Mesenchymal stem cell (in vitro differentiated cells and primary cell): ENCODE data around the gene TTF2.

Source experiments
- DNase-seq: peaks from one replicate; pipeline ENCODE4 v3.0.0-alpha.2; 2013
- H2AFZ ChIP-seq: one replicate; pipeline ENCODE4 v1.6.1; 2013; ENCODE audit warnings: low read depth, mild to moderate bottlenecking, control low read depth, inconsistent platforms, low read length, moderate library complexity
- H2AK5ac ChIP-seq: 2 replicates; pipeline ENCODE4 v1.6.1; 2013; ENCODE audit warnings: low read length, moderate library complexity, mild to moderate bottlenecking, inconsistent platforms; ENCODE audit not compliant: severe bottlenecking
- H2BK120ac ChIP-seq: one replicate; pipeline ENCODE4 v1.6.1; 2013; ENCODE audit warnings: low read depth, mild to moderate bottlenecking, inconsistent platforms, low read length, moderate library complexity
- H2BK12ac ChIP-seq, 2 experiments: one replicate each; pipeline ENCODE4 v1.6.1; 2013; ENCODE audit warnings: inconsistent platforms in 2 of 2, low read length in 2 of 2, mild to moderate bottlenecking in 2 of 2, moderate library complexity in 2 of 2, control low read depth in 1 of 2
- H2BK15ac ChIP-seq: one replicate; pipeline ENCODE4 v1.6.1; 2013; ENCODE audit warnings: mild to moderate bottlenecking, low read depth, inconsistent platforms; ENCODE audit not compliant: poor library complexity, severe bottlenecking
- H2BK5ac ChIP-seq: 2 replicates; pipeline ENCODE4 v1.6.1; 2013; ENCODE audit warnings: low read depth, mild to moderate bottlenecking, low read length, control low read depth, inconsistent platforms; ENCODE audit not compliant: poor library complexity, severe bottlenecking
- H3K14ac ChIP-seq, 2 experiments: one replicate each; pipeline ENCODE4 v1.6.1; 2013; ENCODE audit warnings: inconsistent platforms in 2 of 2, low read length in 2 of 2, control low read depth in 1 of 2, mild to moderate bottlenecking in 1 of 2, moderate library complexity in 1 of 2
- H3K18ac ChIP-seq, 2 experiments: one replicate each; pipeline ENCODE4 v1.6.1; 2013; ENCODE audit warnings: inconsistent platforms in 2 of 2, low read length in 2 of 2, control low read depth in 1 of 2, low read depth in 1 of 2, mild to moderate bottlenecking in 1 of 2
- H3K23ac ChIP-seq, 2 experiments: one replicate each; pipeline ENCODE4 v1.6.1; 2013; ENCODE audit warnings: inconsistent platforms in 2 of 2, low read length in 2 of 2, mild to moderate bottlenecking in 2 of 2, moderate library complexity in 2 of 2, control low read depth in 1 of 2
- H3K27ac ChIP-seq: 2 replicates; pipeline ENCODE4 v1.5.1; 2013; ENCODE audit warnings: mild to moderate bottlenecking, moderate library complexity, low read length, control low read depth, inconsistent platforms; ENCODE audit not compliant: poor library complexity, severe bottlenecking
- H3K27me3 ChIP-seq, 2 experiments: 2 replicates each; pipeline versions ENCODE4 v1.6.1 to v1.7.0; 2013; ENCODE audit warnings: low read length in 2 of 2, mild to moderate bottlenecking in 2 of 2, moderate library complexity in 2 of 2, control low read depth in 1 of 2, inconsistent platforms in 1 of 2; ENCODE audit not compliant: control insufficient read depth in 1 of 2, insufficient read depth in 1 of 2
- H3K36me3 ChIP-seq, 2 experiments: 2 replicates each; pipeline versions ENCODE4 v1.6.1 to v1.7.0; 2013; ENCODE audit warnings: low read length in 2 of 2, control low read depth in 1 of 2, inconsistent platforms in 1 of 2, low read depth in 1 of 2, mild to moderate bottlenecking in 1 of 2; ENCODE audit not compliant: insufficient read depth in 2 of 2, control insufficient read depth in 1 of 2
- H3K4ac ChIP-seq, 2 experiments: one replicate each; pipeline ENCODE4 v1.6.1; 2013; ENCODE audit warnings: inconsistent platforms in 2 of 2, low read length in 2 of 2, mild to moderate bottlenecking in 2 of 2, moderate library complexity in 2 of 2, control low read depth in 1 of 2, low read depth in 1 of 2
- H3K4me1 ChIP-seq: 2 replicates; pipeline ENCODE4 v1.6.1; 2013; ENCODE audit warnings: low read depth, low read length, control low read depth; ENCODE audit not compliant: control insufficient read depth, insufficient read depth
- H3K4me2 ChIP-seq: 2 replicates; pipeline ENCODE4 v1.6.1; 2013; ENCODE audit warnings: low read length, mild to moderate bottlenecking, inconsistent platforms; ENCODE audit not compliant: poor library complexity, severe bottlenecking
- H3K4me3 ChIP-seq, 2 experiments: 2 replicates each; pipeline versions ENCODE4 v1.5.1 to v1.7.0; 2013; ENCODE audit warnings: low read length in 2 of 2, mild to moderate bottlenecking in 2 of 2, control low read depth in 1 of 2, low read depth in 1 of 2; ENCODE audit not compliant: insufficient read depth in 1 of 2
- H3K79me1 ChIP-seq: replicated peaks from 2 replicates; pipeline ENCODE4 v1.6.1; 2013; ENCODE audit warnings: mild to moderate bottlenecking, control low read depth, low read length, inconsistent platforms; ENCODE audit not compliant: poor library complexity, severe bottlenecking
- H3K9ac ChIP-seq: 2 replicates; pipeline ENCODE4 v1.7.0; 2013; ENCODE audit warnings: mild to moderate bottlenecking, low read length, moderate library complexity
- H3K9me3 ChIP-seq: 2 replicates; pipeline ENCODE4 v1.7.0; 2013; ENCODE audit warnings: mild to moderate bottlenecking, low read length; ENCODE audit not compliant: control insufficient read depth
- H4K8ac ChIP-seq: one replicate; pipeline ENCODE4 v1.6.1; 2013; ENCODE audit warnings: inconsistent platforms, mild to moderate bottlenecking, low read length, moderate library complexity
- H4K91ac ChIP-seq: one replicate; pipeline ENCODE4 v1.6.1; 2013; ENCODE audit warnings: mild to moderate bottlenecking, low read length, inconsistent platforms
- WGBS: methylation state at CpG from one replicate; pipeline ENCODE4 v1.1.7; 2013; ENCODE audit warnings: mixed read lengths; 5-methylcytosine and 5-hydroxymethylcytosine counted together

TTF2 gene

DNA sequence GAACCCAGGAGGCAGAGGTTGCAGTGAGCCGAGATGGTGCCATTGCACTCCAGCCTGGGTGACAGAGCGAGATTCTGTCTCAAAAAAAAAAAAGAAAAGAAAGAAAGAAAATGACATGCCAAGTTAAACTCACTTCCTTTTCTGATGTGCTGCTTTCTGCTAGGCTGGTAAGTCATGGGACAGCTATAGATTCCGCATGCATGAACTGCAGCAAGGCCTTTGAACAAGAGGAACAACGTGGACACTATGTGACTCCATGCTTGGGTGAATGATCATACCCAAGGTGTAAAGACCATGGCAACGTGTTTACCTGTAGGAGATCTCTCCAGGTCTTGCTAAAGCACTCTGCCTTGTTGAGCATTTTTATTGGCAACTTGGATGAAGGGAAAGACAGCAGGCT, 10.3 kb upstream of the TTF2 start:
- Histone ChIP-seq H3K27ac (no peak overlapping the region), H3K27me3 (no peaks in the 10 kb centered on the region), H3K4me3 (no peak overlapping the region), H2BK5ac (no peak overlapping the region), H3K79me1 (no peaks in the 10 kb centered on the region), H2BK120ac (no peak overlapping the region), H2BK15ac (no peak overlapping the region), H3K9ac (no peak overlapping the region), H3K36me3 (no peaks in the 10 kb centered on the region), H2AFZ (no peak overlapping the region), H3K4me2 (no peak overlapping the region), H2BK12ac (no peak overlapping the region), H3K18ac (no peak overlapping the region), H4K91ac (no peak overlapping the region), H3K9me3 (no peaks in the 10 kb centered on the region), H3K4me1 (no peaks in the 10 kb centered on the region), H3K14ac (no peak overlapping the region), H3K23ac (no peak overlapping the region), H3K4ac (no peak overlapping the region), H4K8ac (no peak overlapping the region), H2AK5ac (no peak overlapping the region)
- 91% methylated on average over 5 of the region's 5 CpGs for WGBS
- no peak for DNase-seq

DNA sequence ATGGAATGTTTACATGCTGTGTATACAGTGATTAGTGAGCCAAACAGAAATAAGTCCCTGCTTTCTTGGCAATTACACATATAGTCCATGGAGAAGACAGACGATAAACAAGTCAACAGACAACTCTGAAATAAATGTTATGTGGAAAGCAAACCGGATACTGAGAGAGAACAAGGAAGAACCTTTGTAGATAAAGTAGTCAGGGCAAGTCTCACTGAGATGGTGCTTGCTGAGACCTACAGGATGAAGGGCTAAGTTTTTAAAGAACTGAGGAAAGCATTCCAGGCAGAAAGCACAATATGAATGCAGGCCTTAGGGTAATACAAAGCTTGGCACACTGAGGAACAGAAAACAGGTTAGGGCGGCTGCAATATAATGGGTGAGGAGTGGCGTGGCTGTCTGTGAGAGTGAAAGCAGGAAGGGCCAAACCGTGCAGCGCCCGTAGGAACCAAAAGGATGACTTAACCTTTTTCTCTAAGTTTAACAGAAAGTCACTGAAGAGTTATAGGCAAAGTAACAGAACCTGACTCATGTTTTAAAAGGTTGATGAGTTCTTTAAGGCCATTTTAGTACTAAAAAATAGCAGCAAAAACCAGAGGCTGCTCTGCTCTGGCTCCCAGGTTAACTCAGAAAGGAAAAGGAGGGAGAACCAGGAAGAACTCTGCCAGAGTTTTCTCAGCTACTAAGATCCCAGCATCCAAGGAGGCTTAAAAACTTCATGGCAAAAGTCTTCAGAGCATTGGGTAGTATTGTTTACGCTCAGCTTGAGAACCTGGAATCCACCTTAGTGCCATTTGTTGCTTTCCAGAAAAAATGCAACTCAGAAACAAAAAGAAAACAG, 8.7 kb upstream of the TTF2 start:
- no peaks in the 10 kb centered on the region for H3K9me3 ChIP-seq
- H3K9ac ChIP-seq = peak overlapping the region; percentile 62
- H3K4me2 ChIP-seq = no peak overlapping the region
- H2BK5ac ChIP-seq = no peak overlapping the region
- H3K23ac ChIP-seq = no peak overlapping the region
- peak overlapping the region in 1 of 2 experiments; percentile 25 for H3K4me3 ChIP-seq
- H3K4ac ChIP-seq = no peak overlapping the region
- no peak overlapping the region for H3K14ac ChIP-seq
- H3K27me3 ChIP-seq = no peaks in the 10 kb centered on the region
- 74% methylated on average over 8 of the region's 8 CpGs for WGBS
- no peak overlapping the region for H2AK5ac ChIP-seq
- no peak overlapping the region for H4K8ac ChIP-seq
- no peak overlapping the region for H3K18ac ChIP-seq
- H2BK15ac ChIP-seq = no peak overlapping the region
- no peak overlapping the region for H2BK120ac ChIP-seq
- H2AFZ ChIP-seq = no peak overlapping the region
- H3K27ac ChIP-seq = no peak overlapping the region
- H4K91ac ChIP-seq = no peak overlapping the region
- no peaks in the 10 kb centered on the region for H3K79me1 ChIP-seq
- no peaks in the 10 kb centered on the region for H3K36me3 ChIP-seq
- DNase-seq = peak; percentile 13
- no peak overlapping the region for H2BK12ac ChIP-seq
- H3K4me1 ChIP-seq = no peaks in the 10 kb centered on the region

DNA sequence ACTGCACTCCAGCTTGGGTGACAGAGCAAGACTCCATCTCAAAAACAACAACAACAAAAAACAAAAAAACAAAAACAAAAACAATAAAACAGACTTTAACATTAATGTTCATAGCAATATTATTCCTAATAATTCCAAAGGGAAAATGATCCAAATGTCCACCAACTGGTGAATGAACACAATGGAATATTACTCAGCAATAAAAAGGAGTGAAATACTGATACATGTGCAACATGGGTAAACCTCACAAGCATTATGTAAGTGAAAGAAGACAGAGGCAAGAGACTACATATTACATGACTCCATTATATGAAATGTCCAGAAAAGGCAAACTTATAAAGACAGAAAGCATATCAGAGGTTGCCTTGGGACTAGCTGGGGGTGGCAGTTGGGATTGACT, 6.1 kb upstream of the TTF2 start:
- H3K4me1 ChIP-seq = no peaks in the 10 kb centered on the region
- no peak overlapping the region for H3K23ac ChIP-seq
- no peak overlapping the region for H2AK5ac ChIP-seq
- H2BK12ac ChIP-seq = no peak overlapping the region
- H3K27ac ChIP-seq = no peak overlapping the region
- no peak overlapping the region for H2BK15ac ChIP-seq
- H3K4me2 ChIP-seq = no peak overlapping the region
- no peak overlapping the region for H3K18ac ChIP-seq
- no peaks in the 10 kb centered on the region for H3K9me3 ChIP-seq
- no peaks in the 10 kb centered on the region for H3K36me3 ChIP-seq
- H3K27me3 ChIP-seq = no peaks in the 10 kb centered on the region
- DNase-seq = no peak
- no peak overlapping the region for H3K4ac ChIP-seq
- H2AFZ ChIP-seq = no peak overlapping the region
- no peak overlapping the region for H3K4me3 ChIP-seq
- H3K79me1 ChIP-seq = no peaks in the 10 kb centered on the region
- no peak overlapping the region for H2BK120ac ChIP-seq
- no peak overlapping the region for H4K91ac ChIP-seq
- no peak overlapping the region for H4K8ac ChIP-seq
- no peak overlapping the region for H2BK5ac ChIP-seq
- no peak overlapping the region for H3K14ac ChIP-seq
- no peak overlapping the region for H3K9ac ChIP-seq

DNA sequence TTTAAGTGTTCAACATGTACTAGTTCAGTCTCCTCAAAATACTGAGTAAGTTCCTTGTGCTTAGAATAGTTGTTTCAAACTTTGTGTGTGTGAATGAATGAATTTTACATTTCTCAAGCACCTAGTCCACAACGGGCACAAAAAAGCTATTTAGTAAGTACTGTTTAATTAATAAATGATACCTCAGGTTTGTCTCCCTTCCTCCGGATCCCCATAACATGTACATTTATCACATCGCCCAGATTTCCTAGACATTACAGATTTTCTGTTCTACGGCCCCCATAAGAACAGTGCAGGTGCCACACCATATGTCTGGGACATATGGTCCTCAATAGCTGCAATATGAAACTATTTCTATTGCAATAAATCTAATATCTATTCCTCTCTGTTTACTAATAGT, 1.3 kb upstream of the TTF2 start:
- no peak overlapping the region for H2BK5ac ChIP-seq
- H3K14ac ChIP-seq = no peak overlapping the region
- no peak overlapping the region for H3K27ac ChIP-seq
- H3K79me1 ChIP-seq = peaks cover 5% of the 10 kb centered on the region
- no peak overlapping the region for H4K91ac ChIP-seq
- no peak overlapping the region for H2AFZ ChIP-seq
- H3K4ac ChIP-seq = no peak overlapping the region
- H4K8ac ChIP-seq = no peak overlapping the region
- H3K23ac ChIP-seq = no peak overlapping the region
- no peak overlapping the region for H2BK15ac ChIP-seq
- peaks cover 0 to 11% of the 10 kb centered on the region in 2 experiments for H3K36me3 ChIP-seq
- no peaks in the 10 kb centered on the region for H3K9me3 ChIP-seq
- H2AK5ac ChIP-seq = no peak overlapping the region
- no peak for DNase-seq
- H2BK12ac ChIP-seq = no peak overlapping the region
- no peak overlapping the region for H3K18ac ChIP-seq
- H3K9ac ChIP-seq = no peak overlapping the region
- no peak overlapping the region for H2BK120ac ChIP-seq
- 84% methylated on average over 3 of the region's 4 CpGs for WGBS
- peak overlapping the region in 1 of 2 experiments; percentile 92 for H3K4me3 ChIP-seq
- peaks cover 5% of the 10 kb centered on the region for H3K4me1 ChIP-seq
- H3K4me2 ChIP-seq = no peak overlapping the region
- no peaks in the 10 kb centered on the region for H3K27me3 ChIP-seq
